Mesothelial cell of epicardium (in vitro differentiated cells): ENCODE measurements around the gene CDCA7. TPM values are rescaled to one million over a fixed set of nuclear protein-coding genes. Genes with fewer than 3 reads are reported as not detected.
"Not testable (repeated sequence)": the region's sequence is repeated elsewhere in the genome, so short reads cannot be mapped to it uniquely, and the experiment has no call there.

Experiments used
- DNase-seq, 2 experiments: peaks; one replicate each; pipeline ENCODE4 v3.0.0; 2021; ENCODE audit warnings: low spot score in 2 of 2; ENCODE audit not compliant: unreplicated experiment in 2 of 2
- H3K27ac Mint-ChIP-seq: 2 replicates; pipeline ENCODE4 v1.8.0; 2021; ENCODE audit warnings: mixed read lengths
- H3K27me3 Mint-ChIP-seq: 2 replicates; pipeline ENCODE4 v1.8.0; 2021; ENCODE audit warnings: low read depth, mixed read lengths
- H3K36me3 Mint-ChIP-seq: 2 replicates; pipeline ENCODE4 v1.8.0; 2021; ENCODE audit warnings: mixed read lengths
- H3K4me1 Mint-ChIP-seq: 2 replicates; pipeline ENCODE4 v1.8.0; 2021; ENCODE audit warnings: mixed read lengths
- H3K4me3 Mint-ChIP-seq: 2 replicates; pipeline ENCODE4 v1.8.0; 2021; ENCODE audit warnings: mild to moderate bottlenecking, moderate library complexity, mixed read lengths
- H3K9me3 Mint-ChIP-seq: 2 replicates; pipeline ENCODE4 v1.8.0; 2021; ENCODE audit warnings: mixed read lengths
- total RNA-seq: library from RNA; stranded (reverse); gene quantifications from 3 replicates; pipeline ENCODE4 v1.2.1, GENCODE V29; 2021
- TF ChIP-seq, protein P1 (sequence below): fragments of 200-600 bp; sonication (generic); IDR thresholded peaks from one replicate; pipeline ENCODE4 v1.5.0; 2021; ENCODE audit warnings: antibody characterized with exemption; ENCODE audit not compliant: unreplicated experiment

CDCA7 gene
- total RNA-seq, 1 donor from 2014 or later = 20.2 TPM

- Mint-ChIP-seq H3K27ac (no peak overlapping the region), H3K4me1 (peaks cover 14% of the 10 kb centered on the region), H3K9me3 (no peaks in the 10 kb centered on the region), H3K4me3 (no peak overlapping the region), H3K36me3 (peaks cover 7% of the 10 kb centered on the region), H3K27me3 (no peaks in the 10 kb centered on the region)
- no peak for DNase-seq
- TF ChIP-seq, protein P1, sequence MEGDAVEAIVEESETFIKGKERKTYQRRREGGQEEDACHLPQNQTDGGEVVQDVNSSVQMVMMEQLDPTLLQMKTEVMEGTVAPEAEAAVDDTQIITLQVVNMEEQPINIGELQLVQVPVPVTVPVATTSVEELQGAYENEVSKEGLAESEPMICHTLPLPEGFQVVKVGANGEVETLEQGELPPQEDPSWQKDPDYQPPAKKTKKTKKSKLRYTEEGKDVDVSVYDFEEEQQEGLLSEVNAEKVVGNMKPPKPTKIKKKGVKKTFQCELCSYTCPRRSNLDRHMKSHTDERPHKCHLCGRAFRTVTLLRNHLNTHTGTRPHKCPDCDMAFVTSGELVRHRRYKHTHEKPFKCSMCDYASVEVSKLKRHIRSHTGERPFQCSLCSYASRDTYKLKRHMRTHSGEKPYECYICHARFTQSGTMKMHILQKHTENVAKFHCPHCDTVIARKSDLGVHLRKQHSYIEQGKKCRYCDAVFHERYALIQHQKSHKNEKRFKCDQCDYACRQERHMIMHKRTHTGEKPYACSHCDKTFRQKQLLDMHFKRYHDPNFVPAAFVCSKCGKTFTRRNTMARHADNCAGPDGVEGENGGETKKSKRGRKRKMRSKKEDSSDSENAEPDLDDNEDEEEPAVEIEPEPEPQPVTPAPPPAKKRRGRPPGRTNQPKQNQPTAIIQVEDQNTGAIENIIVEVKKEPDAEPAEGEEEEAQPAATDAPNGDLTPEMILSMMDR = no peak
Observed at GRCh38 chr2:173359231-173359630, 4.6 kb downstream of the CDCA7 start.

GRCh38 chr2:173370198-173370597, 15.5 kb downstream of the CDCA7 start:
- TF ChIP-seq, protein P1 = no peak
- H3K4me1 Mint-ChIP-seq = no peaks in the 10 kb centered on the region
- H3K4me3 Mint-ChIP-seq = no peak overlapping the region
- H3K36me3 Mint-ChIP-seq = peaks cover 9% of the 10 kb centered on the region
- no peak for DNase-seq
- no peaks in the 10 kb centered on the region for H3K27me3 Mint-ChIP-seq
- no peak overlapping the region for H3K27ac Mint-ChIP-seq
- H3K9me3 Mint-ChIP-seq = no peaks in the 10 kb centered on the region

GRCh38 chr2:173371023-173371422, 16.4 kb downstream of the CDCA7 start:
- H3K9me3 Mint-ChIP-seq = peaks cover 5% of the 10 kb centered on the region
- H3K27me3 Mint-ChIP-seq = no peaks in the 10 kb centered on the region
- no peaks in the 10 kb centered on the region for H3K4me1 Mint-ChIP-seq
- peaks cover 6% of the 10 kb centered on the region for H3K36me3 Mint-ChIP-seq
- H3K27ac Mint-ChIP-seq = no peak overlapping the region
- DNase-seq = no peak
- TF ChIP-seq, protein P1 = no peak
- no peak overlapping the region for H3K4me3 Mint-ChIP-seq

- Mint-ChIP-seq H3K9me3 (peaks cover 5% of the 10 kb centered on the region), H3K36me3 (peaks cover 1% of the 10 kb centered on the region), H3K4me1 (no peaks in the 10 kb centered on the region), H3K27ac (no peak overlapping the region), H3K4me3 (no peak overlapping the region), H3K27me3 (no peaks in the 10 kb centered on the region)
- DNase-seq = no peak
- TF ChIP-seq, protein P1 = no peak
Observed at GRCh38 chr2:173373290-173373689, 18.6 kb downstream of the CDCA7 start.

DNA sequence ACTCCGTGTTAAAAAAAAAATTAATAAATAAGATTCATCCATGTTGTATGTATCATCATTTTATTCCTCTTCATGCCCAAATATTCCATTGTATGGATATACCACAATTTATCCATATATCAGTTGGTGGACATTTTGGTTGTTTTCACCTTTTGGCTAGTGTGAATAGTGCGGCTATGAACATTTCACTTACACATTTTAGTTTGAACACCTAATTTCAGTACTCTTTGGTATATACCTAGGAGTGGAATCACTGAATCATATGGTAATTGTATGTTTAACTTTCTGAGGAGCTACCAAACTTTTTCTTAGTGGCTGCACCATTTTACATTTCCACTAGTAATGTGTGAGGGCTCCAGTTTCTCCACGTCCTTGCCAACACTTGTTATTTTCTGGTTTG, 20.0 kb downstream of the CDCA7 start:
- H3K4me1 Mint-ChIP-seq = no peaks in the 10 kb centered on the region
- H3K4me3 Mint-ChIP-seq = no peak overlapping the region
- H3K27ac Mint-ChIP-seq = no peak overlapping the region
- H3K27me3 Mint-ChIP-seq = no peaks in the 10 kb centered on the region
- no peak for DNase-seq
- peaks cover 1% of the 10 kb centered on the region for H3K36me3 Mint-ChIP-seq
- peaks cover 5% of the 10 kb centered on the region for H3K9me3 Mint-ChIP-seq
- TF ChIP-seq, protein P1 = no peak

DNA sequence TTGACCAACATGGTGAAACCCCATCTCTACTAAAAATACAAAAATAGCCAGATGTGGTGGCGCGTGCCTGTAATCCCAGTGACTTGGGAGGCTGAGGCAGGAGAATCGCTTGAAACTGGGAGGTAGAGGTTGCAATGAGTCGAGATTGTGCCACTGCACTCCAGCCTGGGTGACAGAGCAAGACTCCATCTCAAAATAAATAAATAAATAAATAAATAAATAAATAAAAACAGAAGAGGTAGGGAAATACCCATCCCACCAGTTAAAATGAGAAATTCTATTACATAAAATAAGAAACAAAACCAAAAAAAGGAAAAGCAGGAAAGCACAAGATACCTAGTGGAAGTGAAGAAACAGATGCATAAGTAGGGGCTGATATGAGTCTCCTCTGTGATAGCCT, 30.9 kb downstream of the CDCA7 start:
- H3K27me3 Mint-ChIP-seq, H3K4me1 Mint-ChIP-seq, H3K9me3 Mint-ChIP-seq, H3K4me3 Mint-ChIP-seq, H3K27ac Mint-ChIP-seq, H3K36me3 Mint-ChIP-seq, DNase-seq: not testable (repeated sequence)
